ENCODE measurements around the gene DUSP19. TPM values are rescaled to one million over a fixed set of nuclear protein-coding genes. Genes with fewer than 3 reads are reported as not detected.
A peak's percentile ranks its signal among the peaks of the same experiment; 100 is the strongest.
"Not testable (repeated sequence)": the region's sequence is repeated elsewhere in the genome, so short reads cannot be mapped to it uniquely, and the experiment has no call there.

The DUSP19 gene
- total and polyA plus RNA-seq, 5 donors from 2014 or later = 0.21 to 1.7 (median 1.4) TPM

GRCh38 chr2:183037074-183037552 lies 41.4 kb upstream of the DUSP19 start:
- Histone ChIP-seq H3K36me3 (ENCODE audit: control insufficient read depth, insufficient read depth, low read length) (no peaks in the 10 kb centered on the region), H3K27ac (ENCODE audit: insufficient read depth, low read length, poor library complexity, severe bottlenecking) (no peak overlapping the region), H3K4me3 (ENCODE audit: low read depth, low read length) (peak overlapping the region; percentile 58), H3K9me3 (ENCODE audit: control insufficient read depth in 2 of 2, low read length in 2 of 2) (no peaks in the 10 kb centered on the region), H3K27me3 (ENCODE audit: control insufficient read depth, insufficient read depth, low read length) (peaks cover 35% of the 10 kb centered on the region), H3K4me1 (ENCODE audit: control insufficient read depth, insufficient read depth, low read length, poor library complexity, severe bottlenecking) (peaks cover 35% of the 10 kb centered on the region)
- Mint-ChIP-seq H3K36me3 (no peaks in the 10 kb centered on the region), H3K4me3 (peak overlapping the region; percentile 23 to 92 (median 86)), H3K9me3 (peaks cover 0 to 2% (median 0%) of the 10 kb centered on the region in 7 donors), H3K27ac (peak overlapping the region in 1 of 3 donors; percentile 39), H3K27me3 (peaks cover 67% of the 10 kb centered on the region), H3K4me1 (peaks cover 24 to 34% (median 30%) of the 10 kb centered on the region in 4 donors)
- ATAC-seq (ENCODE audit: low read depth in 2 of 2) (no peak), DNase-seq (no peak)

- Histone ChIP-seq H3K27ac (ENCODE audit: insufficient read depth, low read length, poor library complexity, severe bottlenecking) (no peak overlapping the region), H3K4me1 (ENCODE audit: control insufficient read depth, insufficient read depth, low read length, poor library complexity, severe bottlenecking) (peaks cover 35% of the 10 kb centered on the region), H3K9me3 (ENCODE audit: control insufficient read depth in 2 of 2, low read length in 2 of 2) (no peaks in the 10 kb centered on the region), H3K36me3 (ENCODE audit: control insufficient read depth, insufficient read depth, low read length) (no peaks in the 10 kb centered on the region), H3K4me3 (ENCODE audit: low read depth, low read length) (peak overlapping the region; percentile 58), H3K27me3 (ENCODE audit: control insufficient read depth, insufficient read depth, low read length) (peaks cover 30% of the 10 kb centered on the region)
- Mint-ChIP-seq H3K4me3 (peak overlapping the region; percentile 23 to 92 (median 86)), H3K9me3 (peaks cover 0 to 2% (median 0%) of the 10 kb centered on the region in 7 donors), H3K4me1 (peaks cover 24 to 34% (median 30%) of the 10 kb centered on the region in 4 donors), H3K27me3 (peaks cover 69% of the 10 kb centered on the region), H3K27ac (peak overlapping the region in 2 of 3 donors; percentile 39 to 60), H3K36me3 (no peaks in the 10 kb centered on the region)
- DNase-seq (peak in 1 of 3 donors; percentile 54), ATAC-seq (ENCODE audit: low read depth in 2 of 2) (peak; percentile 65 to 66)
Observed at GRCh38 chr2:183037553-183038340, 40.8 kb upstream of the DUSP19 start.

GRCh38 chr2:183038341-183039300 lies 39.9 kb upstream of the DUSP19 start, which contains the start of gene NCKAP1:
Gene NCKAP1, minus strand, starts transcription at chr2:183038457. Its CDS starts 358 bp downstream, at chr2:183038099.
- Histone ChIP-seq H3K4me3 (ENCODE audit: low read depth, low read length) (peak within 1 kb of the TSS; percentile 69), H3K27ac (ENCODE audit: insufficient read depth, low read length, poor library complexity, severe bottlenecking) (no peak within 1 kb of the TSS), H3K27me3 (ENCODE audit: control insufficient read depth, insufficient read depth, low read length) (peaks cover 21% of the 10 kb centered on the region), H3K4me1 (ENCODE audit: control insufficient read depth, insufficient read depth, low read length, poor library complexity, severe bottlenecking) (peaks cover 35% of the 10 kb centered on the region), H3K9me3 (ENCODE audit: control insufficient read depth in 2 of 2, low read length in 2 of 2) (no peaks in the 10 kb centered on the region), H3K36me3 (ENCODE audit: control insufficient read depth, insufficient read depth, low read length) (no peaks in the 10 kb centered on the region)
- Mint-ChIP-seq H3K36me3 (no peaks in the 10 kb centered on the region), H3K9me3 (peaks cover 0 to 2% (median 0%) of the 10 kb centered on the region in 7 donors), H3K4me1 (peaks cover 24 to 34% (median 30%) of the 10 kb centered on the region in 4 donors), H3K27ac (peak within 1 kb of the TSS; percentile 44 to 78 (median 60)), H3K4me3 (peak within 1 kb of the TSS; percentile 57 to 92 (median 88)), H3K27me3 (peaks cover 69% of the 10 kb centered on the region)
- DNase-seq (peak; percentile 72 to 82 (median 78)), ATAC-seq (ENCODE audit: low read depth in 2 of 2) (peak; percentile 83 to 87)

GRCh38 chr2:183040604-183041003 lies 37.9 kb upstream of the DUSP19 start:
- no peaks in the 10 kb centered on the region for H3K36me3 ChIP-seq (ENCODE audit: control insufficient read depth, insufficient read depth, low read length)
- Mint-ChIP-seq H3K36me3 (no peaks in the 10 kb centered on the region), H3K27me3 (peaks cover 63% of the 10 kb centered on the region), H3K27ac (no peak overlapping the region), H3K4me1 (peaks cover 18 to 30% (median 27%) of the 10 kb centered on the region in 4 donors), H3K9me3 (peaks cover 0 to 3% (median 0%) of the 10 kb centered on the region in 7 donors), H3K4me3 (no peak overlapping the region)
- H3K9me3 ChIP-seq (ENCODE audit: control insufficient read depth in 2 of 2, low read length in 2 of 2) = no peaks in the 10 kb centered on the region
- H3K27ac ChIP-seq (ENCODE audit: insufficient read depth, low read length, poor library complexity, severe bottlenecking) = no peak overlapping the region
- DNase-seq (no peak), ATAC-seq (ENCODE audit: low read depth in 2 of 2) (no peak)
- no peak overlapping the region for H3K4me3 ChIP-seq (ENCODE audit: low read depth, low read length)
- peaks cover 12% of the 10 kb centered on the region for H3K27me3 ChIP-seq (ENCODE audit: control insufficient read depth, insufficient read depth, low read length)
- H3K4me1 ChIP-seq (ENCODE audit: control insufficient read depth, insufficient read depth, low read length, poor library complexity, severe bottlenecking) = peaks cover 35% of the 10 kb centered on the region

GRCh38 chr2:183043580-183043979 lies 35.0 kb upstream of the DUSP19 start:
- not testable (repeated sequence) for H3K4me3 ChIP-seq (ENCODE audit: low read depth, low read length); H3K9me3 Mint-ChIP-seq; H3K27me3 ChIP-seq (ENCODE audit: control insufficient read depth, insufficient read depth, low read length); H3K36me3 ChIP-seq (ENCODE audit: control insufficient read depth, insufficient read depth, low read length); H3K4me1 ChIP-seq (ENCODE audit: control insufficient read depth, insufficient read depth, low read length, poor library complexity, severe bottlenecking); H3K27ac ChIP-seq (ENCODE audit: insufficient read depth, low read length, poor library complexity, severe bottlenecking); ATAC-seq (ENCODE audit: low read depth in 2 of 2); H3K27ac Mint-ChIP-seq; H3K36me3 Mint-ChIP-seq; H3K9me3 ChIP-seq (ENCODE audit: control insufficient read depth in 2 of 2, low read length in 2 of 2); H3K4me3 Mint-ChIP-seq; DNase-seq
- H3K4me1 Mint-ChIP-seq = peaks cover 5 to 12% (median 11%) of the 10 kb centered on the region in 4 donors
- peaks cover 54% of the 10 kb centered on the region for H3K27me3 Mint-ChIP-seq

- H3K4me3 Mint-ChIP-seq; H3K9me3 ChIP-seq (ENCODE audit: control insufficient read depth in 2 of 2, low read length in 2 of 2); H3K4me1 ChIP-seq (ENCODE audit: control insufficient read depth, insufficient read depth, low read length, poor library complexity, severe bottlenecking); DNase-seq; H3K36me3 ChIP-seq (ENCODE audit: control insufficient read depth, insufficient read depth, low read length); H3K27ac Mint-ChIP-seq; H3K4me3 ChIP-seq (ENCODE audit: low read depth, low read length); H3K4me1 Mint-ChIP-seq; ATAC-seq (ENCODE audit: low read depth in 2 of 2); H3K36me3 Mint-ChIP-seq; H3K27me3 ChIP-seq (ENCODE audit: control insufficient read depth, insufficient read depth, low read length); H3K9me3 Mint-ChIP-seq; H3K27ac ChIP-seq (ENCODE audit: insufficient read depth, low read length, poor library complexity, severe bottlenecking): not testable (repeated sequence)
- H3K27me3 Mint-ChIP-seq = peaks cover 36% of the 10 kb centered on the region
Observed at GRCh38 chr2:183047486-183048125, 30.9 kb upstream of the DUSP19 start.

GRCh38 chr2:183049420-183049819 lies 29.1 kb upstream of the DUSP19 start:
- Mint-ChIP-seq H3K9me3 (peaks cover 0 to 3% (median 0%) of the 10 kb centered on the region in 7 donors), H3K27ac (no peak overlapping the region), H3K27me3 (peaks cover 23% of the 10 kb centered on the region), H3K4me3 (no peak overlapping the region), H3K36me3 (no peaks in the 10 kb centered on the region), H3K4me1 (no peaks in the 10 kb centered on the region)
- ATAC-seq (ENCODE audit: low read depth in 2 of 2) = no peak
- Histone ChIP-seq H3K27me3 (ENCODE audit: control insufficient read depth, insufficient read depth, low read length) (no peaks in the 10 kb centered on the region), H3K36me3 (ENCODE audit: control insufficient read depth, insufficient read depth, low read length) (no peaks in the 10 kb centered on the region), H3K27ac (ENCODE audit: insufficient read depth, low read length, poor library complexity, severe bottlenecking) (no peak overlapping the region), H3K9me3 (ENCODE audit: control insufficient read depth in 2 of 2, low read length in 2 of 2) (peaks cover 0 to 7% of the 10 kb centered on the region in 2 experiments), H3K4me1 (ENCODE audit: control insufficient read depth, insufficient read depth, low read length, poor library complexity, severe bottlenecking) (no peaks in the 10 kb centered on the region), H3K4me3 (ENCODE audit: low read depth, low read length) (no peak overlapping the region)
- DNase-seq = no peak

Data from CD4-positive, CD25-positive, alpha-beta regulatory T cell (primary cell).